Cardiac muscle cell (in vitro differentiated cells and primary cell): Measurements from ENCODE around the gene TTLL3. TPM values are rescaled to one million over a fixed set of nuclear protein-coding genes. Genes with fewer than 3 reads are reported as not detected.

ENCODE experiments used
- DNase-seq, 2 donors: peaks; one replicate each; pipeline versions ENCODE4 v3.0.0 to v3.0.0-alpha.2; 2010 to 2017; ENCODE audit warnings: low read depth in 1 of 2, low spot score in 1 of 2
- H3K27ac ChIP-seq: fragments of 200-600 bp; sonication (generic); 2 replicates; pipeline ENCODE4 v1.5.1; 2016
- H3K27me3 ChIP-seq: fragments of 200-600 bp; sonication (generic); 2 replicates; pipeline ENCODE4 v1.6.0; 2016; ENCODE audit warnings: control low read depth
- H3K36me3 ChIP-seq: fragments of 200-600 bp; sonication (generic); 2 replicates; pipeline ENCODE4 v1.5.1; 2016; ENCODE audit warnings: control low read depth
- H3K4me1 ChIP-seq: fragments of 200-600 bp; sonication (generic); 2 replicates; pipeline ENCODE4 v1.8.1; 2017; ENCODE audit warnings: low read depth, mild to moderate bottlenecking, mixed run types
- H3K4me3 ChIP-seq: fragments of 200-600 bp; sonication (generic); 2 replicates; pipeline ENCODE4 v1.5.1; 2016; ENCODE audit warnings: mild to moderate bottlenecking
- H3K9me3 ChIP-seq: fragments of 200-600 bp; sonication (generic); 2 replicates; pipeline ENCODE4 v1.5.1; 2017; ENCODE audit warnings: low read depth, mild to moderate bottlenecking, control low read depth
- CTCF ChIP-seq: IDR thresholded peaks from 2 replicates; pipeline ENCODE4 v1.5.1; 2012; ENCODE audit warnings: low read depth, mild to moderate bottlenecking, low read length
- polyA plus RNA-seq: library from polyadenylated mRNA; unstranded; fragments of >200 nt; fragmentation: Nextera tagmentation; extraction: Ambion mirVana; gene quantifications from 2 replicates; pipeline ENCODE4 v1.2.1, GENCODE V29; 2016
- total RNA-seq: library from RNA; depleted of rRNA; stranded (reverse); fragments of >200 nt; gene quantifications from 2 replicates; pipeline ENCODE4 v1.2.3, GENCODE V29; 2016

Gene TTLL3
- total and polyA plus RNA-seq, 2 experiments from 2014 or later: 29.4 to 59.6 TPM

DNA sequence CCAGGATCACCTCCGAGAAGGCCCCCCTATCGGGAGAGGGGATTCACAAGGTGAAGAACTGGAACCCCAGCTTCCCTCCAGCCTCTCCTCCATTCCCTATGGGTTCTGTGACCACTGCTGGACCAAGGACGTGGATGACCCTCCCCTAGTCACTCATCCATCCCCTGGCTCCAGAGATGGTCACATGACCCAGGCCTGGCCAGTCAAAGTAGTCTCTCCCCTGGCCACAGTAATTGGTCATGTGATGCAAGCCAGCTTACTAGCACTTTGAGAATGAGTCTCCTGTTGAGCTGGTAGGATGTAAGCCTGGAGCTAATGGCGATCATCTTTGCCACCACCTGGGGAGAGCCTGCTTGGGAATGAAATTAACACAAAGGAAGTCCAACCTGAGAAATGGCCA lies 44.2 kb upstream of the TTLL3 start:
- no peaks in the 10 kb centered on the region for H3K36me3 ChIP-seq
- H3K27ac ChIP-seq: no peak overlapping the region
- H3K9me3 ChIP-seq: no peaks in the 10 kb centered on the region
- H3K4me3 ChIP-seq: no peak overlapping the region
- no peaks in the 10 kb centered on the region for H3K27me3 ChIP-seq
- H3K4me1 ChIP-seq: no peaks in the 10 kb centered on the region
- DNase-seq: no peak
- TF ChIP-seq CTCF: no peak

- H3K4me3 ChIP-seq: no peak overlapping the region
- no peaks in the 10 kb centered on the region for H3K27me3 ChIP-seq
- no peak for DNase-seq
- H3K4me1 ChIP-seq: no peaks in the 10 kb centered on the region
- no peak overlapping the region for H3K27ac ChIP-seq
- no peaks in the 10 kb centered on the region for H3K36me3 ChIP-seq
- no peak for TF ChIP-seq CTCF
- no peaks in the 10 kb centered on the region for H3K9me3 ChIP-seq
Measured at GRCh38 chr3:9767418-9767817, 42.6 kb upstream of the TTLL3 start.

DNA sequence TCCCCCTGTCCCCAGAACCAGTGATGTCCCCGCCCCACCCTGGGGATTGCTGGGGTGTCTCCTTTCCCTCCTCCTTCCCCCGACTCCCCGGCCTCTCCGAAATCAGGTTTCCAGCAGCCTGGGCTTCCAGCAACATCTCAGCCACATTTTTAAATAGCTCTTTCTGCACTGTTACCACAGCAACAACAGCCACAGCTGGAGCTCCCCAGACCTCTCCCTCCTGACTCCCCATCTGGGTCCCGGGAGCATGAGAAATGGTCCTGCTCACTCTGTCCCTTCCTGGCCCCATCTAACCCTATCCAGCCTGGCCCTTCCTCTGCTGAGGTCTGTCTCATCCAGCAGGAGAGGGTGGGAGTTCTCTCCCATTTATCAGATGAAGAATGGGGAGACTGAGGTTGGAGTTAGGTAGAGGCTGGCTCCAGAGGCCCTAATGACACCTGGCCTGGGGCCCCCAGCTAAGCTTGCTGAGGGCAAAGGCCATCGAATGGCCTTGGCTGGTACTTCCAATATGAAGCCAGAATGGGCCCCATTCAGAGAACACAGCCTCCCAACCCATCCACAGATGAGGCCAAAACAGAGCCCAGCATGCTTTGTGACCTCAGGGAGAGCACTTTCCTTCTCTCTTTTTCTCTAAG lies 41.8 kb upstream of the TTLL3 start:
- DNase-seq: no peak
- no peaks in the 10 kb centered on the region for H3K9me3 ChIP-seq
- no peak overlapping the region for H3K4me3 ChIP-seq
- H3K27me3 ChIP-seq: no peaks in the 10 kb centered on the region
- H3K4me1 ChIP-seq: no peaks in the 10 kb centered on the region
- H3K36me3 ChIP-seq: no peaks in the 10 kb centered on the region
- no peak for TF ChIP-seq CTCF
- no peak overlapping the region for H3K27ac ChIP-seq

DNA sequence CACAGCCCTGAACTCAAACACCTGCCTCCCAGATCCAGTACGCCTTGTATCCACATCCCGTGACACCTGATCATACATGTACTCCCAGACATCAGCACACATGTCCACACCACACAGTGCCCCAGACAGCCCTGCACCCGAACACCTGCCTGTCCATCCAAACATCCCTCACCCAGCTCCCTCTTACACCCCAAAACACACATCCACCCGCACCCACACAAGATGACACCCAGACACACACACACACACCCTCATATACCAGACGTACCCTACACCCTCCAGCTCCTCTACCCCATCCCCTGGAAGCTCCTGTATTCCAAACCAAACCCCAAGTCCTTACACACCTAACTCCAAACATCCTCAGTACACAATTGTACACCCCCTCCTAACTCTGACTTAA lies 41.0 kb upstream of the TTLL3 start:
- Histone ChIP-seq H3K27me3 (no peaks in the 10 kb centered on the region), H3K4me1 (no peaks in the 10 kb centered on the region), H3K36me3 (no peaks in the 10 kb centered on the region), H3K9me3 (no peaks in the 10 kb centered on the region), H3K27ac (no peak overlapping the region), H3K4me3 (no peak overlapping the region)
- TF ChIP-seq CTCF: no peak
- DNase-seq: no peak

GRCh38 chr3:9769426-9770275 lies 40.4 kb upstream of the TTLL3 start, which contains the start of gene CAMK1:
TSS of gene CAMK1 (minus strand) at chr3:9769947. CDS start at chr3:9767749, 2,198 bp downstream.
- H3K4me3 ChIP-seq: peak within 1 kb of the TSS; percentile 17
- no peak for TF ChIP-seq CTCF
- H3K36me3 ChIP-seq: no peaks in the 10 kb centered on the region
- no peaks in the 10 kb centered on the region for H3K9me3 ChIP-seq
- H3K4me1 ChIP-seq: no peaks in the 10 kb centered on the region
- H3K27ac ChIP-seq: no peak within 1 kb of the TSS
- no peaks in the 10 kb centered on the region for H3K27me3 ChIP-seq
- DNase-seq: peak; percentile 78 to 88
